Neural cell (in vitro differentiated cells): ENCODE measurements around the gene ST6GALNAC3. TPM values are rescaled to one million over a fixed set of nuclear protein-coding genes. Genes with fewer than 3 reads are reported as not detected.

ENCODE experiments used
- H2AFZ ChIP-seq: fragments of 200-600, 300-800 bp; sonication (generic), shearing (Covaris generic); 2 replicates; pipeline ENCODE4 v1.6.0; 2014; ENCODE audit warnings: low read depth, mild to moderate bottlenecking, antibody characterized with exemption, low read length, moderate library complexity
- H3F3A ChIP-seq: fragments of 200-600 bp; shearing (Covaris generic); 2 replicates; pipeline ENCODE4 v1.6.1; 2016; ENCODE audit warnings: mild to moderate bottlenecking, moderate library complexity, mixed read lengths, antibody characterized with exemption, low read length; ENCODE audit not compliant: insufficient read depth, poor library complexity, severe bottlenecking
- H3K27ac ChIP-seq: fragments of 200-600, 300-800 bp; sonication (generic), shearing (Covaris generic); 2 replicates; pipeline ENCODE4 v1.5.1; 2014; ENCODE audit warnings: mild to moderate bottlenecking, low read length, moderate library complexity
- H3K27me3 ChIP-seq: fragments of 300-800, 200-600 bp; sonication (generic), shearing (Covaris generic); 2 replicates; pipeline ENCODE4 v1.6.0; 2014; ENCODE audit warnings: mild to moderate bottlenecking, low read depth, low read length, moderate library complexity; ENCODE audit not compliant: insufficient read depth
- H3K36me3 ChIP-seq: fragments of 300-800, 200-600 bp; sonication (generic), shearing (Covaris generic); 2 replicates; pipeline ENCODE4 v1.5.1; 2014; ENCODE audit warnings: mild to moderate bottlenecking, antibody characterized with exemption, low read length, moderate library complexity; ENCODE audit not compliant: insufficient read depth
- H3K4me2 ChIP-seq: fragments of 300-800, 200-600 bp; sonication (generic), shearing (Covaris generic); 2 replicates; pipeline ENCODE4 v1.6.0; 2014; ENCODE audit warnings: mild to moderate bottlenecking, low read length
- H3K4me3 ChIP-seq: fragments of 300-800, 200-600 bp; sonication (generic), shearing (Covaris generic); 2 replicates; pipeline ENCODE4 v1.5.1; 2014; ENCODE audit warnings: mild to moderate bottlenecking, low read length, moderate library complexity
- H3K79me2 ChIP-seq: fragments of 200-600 bp; shearing (Covaris generic); replicated peaks from 2 replicates; pipeline ENCODE4 v1.6.0; 2014; ENCODE audit warnings: mild to moderate bottlenecking, low read length, moderate library complexity; ENCODE audit not compliant: insufficient read depth
- H3K9ac ChIP-seq: fragments of 300-800, 200-600 bp; sonication (generic), shearing (Covaris generic); 2 replicates; pipeline ENCODE4 v1.6.1; 2016; ENCODE audit warnings: mild to moderate bottlenecking, low read length, mixed read lengths
- H3K9me2 ChIP-seq: fragments of 200-600 bp; shearing (Covaris generic); 2 replicates; pipeline ENCODE4 v1.6.1; 2016; ENCODE audit warnings: mild to moderate bottlenecking, low read length, mixed read lengths; ENCODE audit not compliant: insufficient read depth
- H3K9me3 ChIP-seq: fragments of 200-600, 300-800 bp; sonication (generic), shearing (Covaris generic); 2 replicates; pipeline ENCODE4 v1.6.1; 2016; ENCODE audit warnings: mild to moderate bottlenecking, mixed run types, low read length, moderate library complexity, mixed read lengths
- H4K20me1 ChIP-seq: fragments of 200-600 bp; shearing (Covaris generic); 2 replicates; pipeline ENCODE4 v1.6.1; 2016; ENCODE audit warnings: mild to moderate bottlenecking, mixed run types; ENCODE audit not compliant: insufficient read depth
- EP300 ChIP-seq: fragments of 450-650 bp; conservative IDR thresholded peaks from 2 replicates; pipeline ENCODE4 v1.6.1; 2014; ENCODE audit warnings: antibody characterized with exemption, mild to moderate bottlenecking, moderate library complexity; ENCODE audit not compliant: poor library complexity, severe bottlenecking
- EZH2 ChIP-seq: fragments of 200-600, 300-800 bp; shearing (Covaris generic), sonication (generic); IDR thresholded peaks from 2 replicates; pipeline ENCODE4 v1.6.1; 2014; ENCODE audit warnings: antibody characterized with exemption, low read length, borderline replicate concordance, mild to moderate bottlenecking; ENCODE audit not compliant: insufficient read depth, poor library complexity, severe bottlenecking
- MXI1 ChIP-seq: fragments of 450-650 bp; conservative IDR thresholded peaks from 2 replicates; pipeline ENCODE4 v1.6.1; 2014; ENCODE audit warnings: antibody characterized with exemption, mild to moderate bottlenecking; ENCODE audit not compliant: poor library complexity, severe bottlenecking
- POLR2AphosphoS5 ChIP-seq: IDR thresholded peaks from 2 replicates; pipeline ENCODE4 v1.6.1; 2012
- RAD21 ChIP-seq: fragments of 450-650 bp; conservative IDR thresholded peaks from 2 replicates; pipeline ENCODE4 v1.6.1; 2014; ENCODE audit warnings: antibody characterized with exemption, mild to moderate bottlenecking, moderate library complexity
- SMC3 ChIP-seq: fragments of 450-650 bp; conservative IDR thresholded peaks from 2 replicates; pipeline ENCODE4 v1.6.1; 2014; ENCODE audit warnings: antibody characterized with exemption, mild to moderate bottlenecking, moderate library complexity; ENCODE audit not compliant: poor library complexity
- TAF1 ChIP-seq: IDR thresholded peaks from 2 replicates; pipeline ENCODE4 v1.6.1; 2012; ENCODE audit warnings: low read depth
- polyA plus RNA-seq: library from polyadenylated mRNA; depleted of rRNA; stranded (reverse); fragments of >200 nt; gene quantifications from 2 replicates; pipeline ENCODE4 v1.2.3, GENCODE V29; 2014
- TF ChIP-seq, protein P1 (sequence below): fragments of 450-650 bp; IDR thresholded peaks from 2 replicates; pipeline ENCODE4 v1.5.1; 2014; ENCODE audit warnings: antibody characterized with exemption, mild to moderate bottlenecking, moderate library complexity; ENCODE audit not compliant: poor library complexity, severe bottlenecking
- TF ChIP-seq, protein P2 (sequence below): IDR thresholded peaks from 2 replicates; pipeline ENCODE4 v1.6.1; 2012; ENCODE audit warnings: borderline replicate concordance

The ST6GALNAC3 gene
- polyA plus RNA-seq, 1 donor from 2014 or later: 3.6 TPM

DNA sequence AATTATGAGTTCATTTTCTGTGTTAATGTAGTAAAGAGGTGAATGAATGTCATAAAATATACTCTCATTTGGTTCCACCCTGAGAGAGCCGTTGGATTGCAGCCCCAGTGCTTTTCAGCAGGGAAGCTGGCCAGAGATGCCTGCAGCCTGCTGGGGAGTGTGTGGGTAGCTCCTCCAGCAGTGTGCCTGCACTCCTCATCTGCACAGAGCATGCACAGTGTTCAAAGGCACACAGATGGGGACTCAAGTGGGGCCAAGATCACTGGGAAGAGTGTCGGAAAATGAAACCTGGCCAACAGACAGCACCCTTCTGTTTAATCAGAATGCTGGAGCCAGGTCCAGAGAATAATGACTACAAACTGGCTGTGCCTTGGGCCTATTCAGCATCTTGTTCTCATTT is 206.8 kb downstream of the ST6GALNAC3 start:
- Histone ChIP-seq H3K9me2 (no peaks in the 10 kb centered on the region), H3K9ac (no peak overlapping the region), H3F3A (no peaks in the 10 kb centered on the region), H3K9me3 (no peaks in the 10 kb centered on the region), H3K36me3 (no peaks in the 10 kb centered on the region), H2AFZ (no peak overlapping the region), H3K4me2 (no peak overlapping the region), H3K27me3 (no peaks in the 10 kb centered on the region), H3K79me2 (no peaks in the 10 kb centered on the region), H4K20me1 (no peaks in the 10 kb centered on the region), H3K4me3 (no peak overlapping the region), H3K27ac (no peak overlapping the region)
- TF ChIP-seq TAF1 (no peak), EP300 (no peak), RAD21 (no peak), SMC3 (no peak)
- TF ChIP-seq, protein P1, sequence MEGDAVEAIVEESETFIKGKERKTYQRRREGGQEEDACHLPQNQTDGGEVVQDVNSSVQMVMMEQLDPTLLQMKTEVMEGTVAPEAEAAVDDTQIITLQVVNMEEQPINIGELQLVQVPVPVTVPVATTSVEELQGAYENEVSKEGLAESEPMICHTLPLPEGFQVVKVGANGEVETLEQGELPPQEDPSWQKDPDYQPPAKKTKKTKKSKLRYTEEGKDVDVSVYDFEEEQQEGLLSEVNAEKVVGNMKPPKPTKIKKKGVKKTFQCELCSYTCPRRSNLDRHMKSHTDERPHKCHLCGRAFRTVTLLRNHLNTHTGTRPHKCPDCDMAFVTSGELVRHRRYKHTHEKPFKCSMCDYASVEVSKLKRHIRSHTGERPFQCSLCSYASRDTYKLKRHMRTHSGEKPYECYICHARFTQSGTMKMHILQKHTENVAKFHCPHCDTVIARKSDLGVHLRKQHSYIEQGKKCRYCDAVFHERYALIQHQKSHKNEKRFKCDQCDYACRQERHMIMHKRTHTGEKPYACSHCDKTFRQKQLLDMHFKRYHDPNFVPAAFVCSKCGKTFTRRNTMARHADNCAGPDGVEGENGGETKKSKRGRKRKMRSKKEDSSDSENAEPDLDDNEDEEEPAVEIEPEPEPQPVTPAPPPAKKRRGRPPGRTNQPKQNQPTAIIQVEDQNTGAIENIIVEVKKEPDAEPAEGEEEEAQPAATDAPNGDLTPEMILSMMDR: no peak
- TF ChIP-seq, protein P2, sequence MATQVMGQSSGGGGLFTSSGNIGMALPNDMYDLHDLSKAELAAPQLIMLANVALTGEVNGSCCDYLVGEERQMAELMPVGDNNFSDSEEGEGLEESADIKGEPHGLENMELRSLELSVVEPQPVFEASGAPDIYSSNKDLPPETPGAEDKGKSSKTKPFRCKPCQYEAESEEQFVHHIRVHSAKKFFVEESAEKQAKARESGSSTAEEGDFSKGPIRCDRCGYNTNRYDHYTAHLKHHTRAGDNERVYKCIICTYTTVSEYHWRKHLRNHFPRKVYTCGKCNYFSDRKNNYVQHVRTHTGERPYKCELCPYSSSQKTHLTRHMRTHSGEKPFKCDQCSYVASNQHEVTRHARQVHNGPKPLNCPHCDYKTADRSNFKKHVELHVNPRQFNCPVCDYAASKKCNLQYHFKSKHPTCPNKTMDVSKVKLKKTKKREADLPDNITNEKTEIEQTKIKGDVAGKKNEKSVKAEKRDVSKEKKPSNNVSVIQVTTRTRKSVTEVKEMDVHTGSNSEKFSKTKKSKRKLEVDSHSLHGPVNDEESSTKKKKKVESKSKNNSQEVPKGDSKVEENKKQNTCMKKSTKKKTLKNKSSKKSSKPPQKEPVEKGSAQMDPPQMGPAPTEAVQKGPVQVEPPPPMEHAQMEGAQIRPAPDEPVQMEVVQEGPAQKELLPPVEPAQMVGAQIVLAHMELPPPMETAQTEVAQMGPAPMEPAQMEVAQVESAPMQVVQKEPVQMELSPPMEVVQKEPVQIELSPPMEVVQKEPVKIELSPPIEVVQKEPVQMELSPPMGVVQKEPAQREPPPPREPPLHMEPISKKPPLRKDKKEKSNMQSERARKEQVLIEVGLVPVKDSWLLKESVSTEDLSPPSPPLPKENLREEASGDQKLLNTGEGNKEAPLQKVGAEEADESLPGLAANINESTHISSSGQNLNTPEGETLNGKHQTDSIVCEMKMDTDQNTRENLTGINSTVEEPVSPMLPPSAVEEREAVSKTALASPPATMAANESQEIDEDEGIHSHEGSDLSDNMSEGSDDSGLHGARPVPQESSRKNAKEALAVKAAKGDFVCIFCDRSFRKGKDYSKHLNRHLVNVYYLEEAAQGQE: no peak

DNA sequence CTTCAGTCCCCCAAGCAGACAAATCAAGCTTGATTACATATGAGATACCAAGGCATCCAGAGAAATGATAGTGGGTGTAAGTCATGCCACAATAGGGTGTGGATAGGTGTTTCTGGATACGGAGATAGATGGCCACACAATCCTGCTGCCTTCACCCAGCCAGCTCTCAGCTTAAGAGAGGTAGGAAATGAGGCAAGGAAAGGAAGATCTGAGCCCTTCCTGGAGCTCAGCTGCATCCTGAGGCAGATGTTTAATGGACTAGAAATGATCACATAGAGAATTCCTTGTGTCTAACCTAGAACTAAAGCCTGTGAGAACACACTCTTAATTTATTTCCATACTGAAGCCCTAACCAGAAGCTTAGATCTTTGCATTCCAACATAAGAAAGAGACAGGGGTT is 210.3 kb downstream of the ST6GALNAC3 start:
- Histone ChIP-seq H3K9ac (no peak overlapping the region), H3K9me3 (no peaks in the 10 kb centered on the region), H3K4me2 (no peak overlapping the region), H4K20me1 (no peaks in the 10 kb centered on the region), H3K27ac (no peak overlapping the region), H3K27me3 (no peaks in the 10 kb centered on the region), H3K4me3 (no peak overlapping the region), H3F3A (no peaks in the 10 kb centered on the region), H3K36me3 (no peaks in the 10 kb centered on the region), H2AFZ (no peak overlapping the region), H3K9me2 (no peaks in the 10 kb centered on the region), H3K79me2 (no peaks in the 10 kb centered on the region)
- TF ChIP-seq EP300 (no peak), TAF1 (no peak), RAD21 (no peak), SMC3 (no peak), EZH2 (no peak), POLR2AphosphoS5 (no peak), MXI1 (no peak)
- TF ChIP-seq, protein P2: no peak
- TF ChIP-seq, protein P1: no peak
